Keratinocyte (primary cell): ENCODE results near the gene LRP1B. TPM values are rescaled to one million over a fixed set of nuclear protein-coding genes. Genes with fewer than 3 reads are reported as not detected.

Experiments
- DNase-seq: peaks from one replicate; pipeline ENCODE4 v3.0.0-alpha.2; 2011; ENCODE audit warnings: low read depth, missing footprints, low spot score
- FAIRE-seq: peaks from 2 replicates; lab custom pipeline; 2011; peaks lifted over from hg19 to GRCh38; lab: Jason Lieb, UNC
- H2AFZ ChIP-seq: 2 replicates; pipeline ENCODE4 v1.6.0; 2012; ENCODE audit warnings: low read length, control low read depth, inconsistent platforms; ENCODE audit not compliant: control insufficient read depth
- H3K27ac ChIP-seq: 2 replicates; pipeline ENCODE4 v1.5.1; 2011; ENCODE audit warnings: low read length; ENCODE audit not compliant: control insufficient read depth, insufficient read depth
- H3K27me3 ChIP-seq: 3 replicates; pipeline ENCODE4 v1.6.0; 2011; ENCODE audit warnings: low read length; ENCODE audit not compliant: control insufficient read depth, insufficient read depth; ENCODE audit errors: extremely low read depth
- H3K36me3 ChIP-seq, 2 experiments: 2 replicates in 1 of 2; 3 replicates in 1 of 2; pipeline ENCODE4 v1.5.1; 2011; ENCODE audit warnings: low read length in 2 of 2, mild to moderate bottlenecking in 1 of 2; ENCODE audit not compliant: control insufficient read depth in 2 of 2, insufficient read depth in 2 of 2; ENCODE audit errors: extremely low read depth in 1 of 2
- H3K4me1 ChIP-seq: 3 replicates; pipeline ENCODE4 v1.5.1; 2011; ENCODE audit warnings: low read length; ENCODE audit not compliant: control insufficient read depth, insufficient read depth; ENCODE audit errors: extremely low read depth
- H3K4me2 ChIP-seq: 3 replicates; pipeline ENCODE4 v1.6.0; 2011; ENCODE audit warnings: low read depth, low read length; ENCODE audit not compliant: control insufficient read depth, insufficient read depth; ENCODE audit errors: extremely low read depth
- H3K4me3 ChIP-seq, 3 experiments: fragments of 200-600 bp in 1 of 3; sonication (generic) in 1 of 3; 2 replicates in 2 of 3; 3 replicates in 1 of 3; pipeline ENCODE4 v1.5.1; 2011 to 2016; ENCODE audit warnings: low read length in 3 of 3, mild to moderate bottlenecking in 3 of 3, control low read depth in 2 of 3, inconsistent platforms in 1 of 3, low read depth in 1 of 3, mixed read lengths in 1 of 3, mixed run types in 1 of 3, moderate library complexity in 1 of 3; ENCODE audit not compliant: control insufficient read depth in 2 of 3, insufficient read depth in 2 of 3; ENCODE audit errors: extremely low read depth in 1 of 3
- H3K79me2 ChIP-seq: 2 replicates; pipeline ENCODE4 v1.6.0; 2012; ENCODE audit warnings: low read length; ENCODE audit not compliant: control insufficient read depth, insufficient read depth
- H3K9ac ChIP-seq: 3 replicates; pipeline ENCODE4 v1.6.0; 2011; ENCODE audit warnings: low read length; ENCODE audit not compliant: control insufficient read depth, insufficient read depth; ENCODE audit errors: extremely low read depth
- H3K9me1 ChIP-seq: 3 replicates; pipeline ENCODE4 v1.6.0; 2011; ENCODE audit warnings: low read length; ENCODE audit not compliant: control insufficient read depth, insufficient read depth; ENCODE audit errors: extremely low read depth
- H3K9me3 ChIP-seq: 2 replicates; pipeline ENCODE4 v1.5.1; 2012; ENCODE audit warnings: low read depth, low read length; ENCODE audit not compliant: control insufficient read depth
- H4K20me1 ChIP-seq: 3 replicates; pipeline ENCODE4 v1.6.0; 2011; ENCODE audit warnings: low read length; ENCODE audit not compliant: control insufficient read depth, insufficient read depth; ENCODE audit errors: extremely low read depth
- EZH2 ChIP-seq: IDR thresholded peaks from one replicate; pipeline ENCODE4 v1.6.1; 2012; ENCODE audit warnings: inconsistent platforms, mild to moderate bottlenecking, low read length, moderate library complexity
- dilution Hi-C: fragments of 300-500 bp; cut with MboI; formaldehyde crosslinking; loops from one replicate; pipeline ENCODE4 v1.7.0; 2020; ENCODE audit warnings: low sequenced_read_pairs; ENCODE audit not compliant: extremely low pct_ligation_motif_present
- polyA plus RNA-seq, 5 experiments: library from polyadenylated mRNA; depleted of rRNA in 3 of 5; stranded (reverse) in 3 of 5; stranded (forward) in 1 of 5; unstranded in 1 of 5; fragments of >200 nt; gene quantifications; 1 replicate in 1 of 5; 2 replicates in 3 of 5; 3 replicates in 1 of 5; pipeline versions ENCODE4 v1.2.1 to v1.2.3, GENCODE V29; 2011 to 2012; ENCODE audit warnings: missing spikeins in 2 of 5, low read depth in 1 of 5, low replicate concordance in 1 of 5
- TF ChIP-seq, protein P1 (sequence below), 3 experiments: IDR thresholded peaks in 1 of 3; conservative IDR thresholded peaks in 1 of 3; optimal IDR thresholded peaks in 1 of 3; 2 replicates in 2 of 3; 3 replicates in 1 of 3; pipeline versions ENCODE3 to v1.5.1; 2011; ENCODE audit warnings: low read length in 3 of 3, mild to moderate bottlenecking in 3 of 3, moderate library complexity in 2 of 3, control low read depth in 1 of 3, inconsistent platforms in 1 of 3; ENCODE audit not compliant: insufficient read depth in 2 of 3; ENCODE audit errors: extremely low read depth in 1 of 3

Gene LRP1B
- polyA plus RNA-seq, 1 donor (not counting 4 experiments of a cell fraction or from before 2014, with no cell fraction given) = not detected

DNA sequence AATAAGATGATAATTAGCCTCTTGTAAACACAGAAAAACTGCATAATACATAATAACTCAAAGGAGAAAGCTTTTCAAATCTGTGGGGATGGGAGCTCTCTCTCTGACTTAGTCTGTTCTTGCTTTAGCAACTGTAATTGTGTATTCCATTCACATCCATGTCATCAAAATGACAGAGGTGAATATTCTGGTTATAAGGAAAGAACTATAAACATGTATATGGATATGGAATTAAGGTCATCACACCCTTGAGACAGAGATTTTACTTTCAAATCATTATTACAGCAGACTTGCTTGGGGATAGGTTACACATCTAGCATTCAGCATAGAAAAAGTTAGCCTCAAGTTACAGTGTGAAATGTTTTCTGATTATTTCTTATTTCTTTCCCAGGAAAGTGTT, 497.7 kb downstream of the LRP1B start:
- no peak overlapping the region for H3K9ac ChIP-seq
- TF ChIP-seq EZH2 = no peak
- TF ChIP-seq, protein P1, sequence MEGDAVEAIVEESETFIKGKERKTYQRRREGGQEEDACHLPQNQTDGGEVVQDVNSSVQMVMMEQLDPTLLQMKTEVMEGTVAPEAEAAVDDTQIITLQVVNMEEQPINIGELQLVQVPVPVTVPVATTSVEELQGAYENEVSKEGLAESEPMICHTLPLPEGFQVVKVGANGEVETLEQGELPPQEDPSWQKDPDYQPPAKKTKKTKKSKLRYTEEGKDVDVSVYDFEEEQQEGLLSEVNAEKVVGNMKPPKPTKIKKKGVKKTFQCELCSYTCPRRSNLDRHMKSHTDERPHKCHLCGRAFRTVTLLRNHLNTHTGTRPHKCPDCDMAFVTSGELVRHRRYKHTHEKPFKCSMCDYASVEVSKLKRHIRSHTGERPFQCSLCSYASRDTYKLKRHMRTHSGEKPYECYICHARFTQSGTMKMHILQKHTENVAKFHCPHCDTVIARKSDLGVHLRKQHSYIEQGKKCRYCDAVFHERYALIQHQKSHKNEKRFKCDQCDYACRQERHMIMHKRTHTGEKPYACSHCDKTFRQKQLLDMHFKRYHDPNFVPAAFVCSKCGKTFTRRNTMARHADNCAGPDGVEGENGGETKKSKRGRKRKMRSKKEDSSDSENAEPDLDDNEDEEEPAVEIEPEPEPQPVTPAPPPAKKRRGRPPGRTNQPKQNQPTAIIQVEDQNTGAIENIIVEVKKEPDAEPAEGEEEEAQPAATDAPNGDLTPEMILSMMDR (optimal IDR thresholded peaks at IDR 0.05 in 1 of 3, IDR thresholded peaks at IDR 0.05 in 1 of 3, conservative IDR thresholded peaks at IDR 0.05 in 1 of 3; ENCODE audit: extremely low read depth in 1 of 3, insufficient read depth in 2 of 3, low read length in 3 of 3) = no peak
- FAIRE-seq (no peak), DNase-seq (no peak)
- no peak overlapping the region for H3K4me2 ChIP-seq
- H3K27ac ChIP-seq = no peak overlapping the region
- no peak overlapping the region for H3K4me3 ChIP-seq
- H3K9me3 ChIP-seq = no peaks in the 10 kb centered on the region
- no peaks in the 10 kb centered on the region for H3K4me1 ChIP-seq
- H3K27me3 ChIP-seq = no peaks in the 10 kb centered on the region
- no peak overlapping the region for H2AFZ ChIP-seq
- no peaks in the 10 kb centered on the region for H4K20me1 ChIP-seq
- no peaks in the 10 kb centered on the region for H3K36me3 ChIP-seq
- H3K79me2 ChIP-seq = no peaks in the 10 kb centered on the region
- dilution Hi-C loops = no loop called here
- no peaks in the 10 kb centered on the region for H3K9me1 ChIP-seq

DNA sequence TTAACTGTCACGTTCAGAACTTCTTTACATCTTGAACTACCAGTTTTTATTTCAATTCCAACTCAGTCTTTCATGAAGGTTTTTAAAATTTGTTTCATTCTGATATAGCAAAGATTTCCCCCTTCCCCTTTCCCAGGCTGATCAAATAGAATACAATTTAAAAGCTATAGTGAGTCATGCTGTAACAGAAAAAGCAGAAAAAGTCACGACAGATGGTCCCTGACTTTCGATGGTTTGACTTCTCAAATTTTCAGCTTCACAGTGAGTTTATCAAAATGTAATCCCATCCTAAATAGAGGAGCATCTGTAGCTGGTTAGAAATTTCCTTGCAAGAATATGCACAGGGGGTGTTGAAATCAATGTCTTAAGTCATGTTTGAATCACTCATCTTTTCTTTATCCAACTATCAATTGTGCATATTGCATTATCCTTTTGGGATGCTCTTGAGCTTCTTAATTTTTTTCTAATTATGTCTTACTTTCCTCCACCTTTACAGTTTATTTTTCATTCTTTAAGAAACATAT, 500.3 kb downstream of the LRP1B start:
- FAIRE-seq (no peak), DNase-seq (no peak)
- no peaks in the 10 kb centered on the region for H3K4me1 ChIP-seq
- no peaks in the 10 kb centered on the region for H3K79me2 ChIP-seq
- H3K36me3 ChIP-seq = no peaks in the 10 kb centered on the region
- no peak overlapping the region for H2AFZ ChIP-seq
- H4K20me1 ChIP-seq = no peaks in the 10 kb centered on the region
- H3K9me3 ChIP-seq = no peaks in the 10 kb centered on the region
- no peak overlapping the region for H3K27ac ChIP-seq
- no peak overlapping the region for H3K4me2 ChIP-seq
- H3K27me3 ChIP-seq = no peaks in the 10 kb centered on the region
- no peak overlapping the region for H3K4me3 ChIP-seq
- TF ChIP-seq EZH2 = no peak
- TF ChIP-seq, protein P1 (optimal IDR thresholded peaks at IDR 0.05 in 1 of 3, IDR thresholded peaks at IDR 0.05 in 1 of 3, conservative IDR thresholded peaks at IDR 0.05 in 1 of 3; ENCODE audit: extremely low read depth in 1 of 3, insufficient read depth in 2 of 3, low read length in 3 of 3) = no peak
- dilution Hi-C loops = no loop called here
- no peak overlapping the region for H3K9ac ChIP-seq
- no peaks in the 10 kb centered on the region for H3K9me1 ChIP-seq
